D721Med (cell line): ENCODE measurements around the gene RIPOR1.

Experiments
- DNase-seq: peaks from one replicate; pipeline ENCODE4 v3.0.0; 2011; ENCODE audit warnings: low spot score; ENCODE audit not compliant: insufficient read length
- FAIRE-seq: peaks from 2 replicates; lab custom pipeline; 2011; peaks lifted over from hg19 to GRCh38; lab: Jason Lieb, UNC
- CTCF ChIP-seq: IDR thresholded peaks from 2 replicates; pipeline ENCODE4 v1.5.1; 2012; ENCODE audit warnings: mild to moderate bottlenecking, control low read depth; ENCODE audit not compliant: insufficient read depth; ENCODE audit errors: missing control alignments

Gene RIPOR1

GRCh38 chr16:67551972-67552371 is 23.3 kb downstream of the RIPOR1 start:
- no peak for DNase-seq
- FAIRE-seq, result no peak
- TF ChIP-seq CTCF, result no peak

GRCh38 chr16:67552476-67552875 is 23.8 kb downstream of the RIPOR1 start:
- no peak for DNase-seq
- TF ChIP-seq CTCF, result no peak
- FAIRE-seq, result no peak

GRCh38 chr16:67555795-67556212 is 27.2 kb downstream of the RIPOR1 start:
- DNase-seq, result no peak
- TF ChIP-seq CTCF, result no peak
- FAIRE-seq, result no peak

- no peak for TF ChIP-seq CTCF
- DNase-seq (no peak), FAIRE-seq (no peak)
Observed at GRCh38 chr16:67558859-67559258, 30.2 kb downstream of the RIPOR1 start.

- FAIRE-seq (no peak), DNase-seq (no peak)
- no peak for TF ChIP-seq CTCF
Observed at GRCh38 chr16:67560827-67561342, 32.3 kb downstream of the RIPOR1 start.

GRCh38 chr16:67561501-67561823 is 32.8 kb downstream of the RIPOR1 start:
- FAIRE-seq, result no peak
- TF ChIP-seq CTCF, result no peak

GRCh38 chr16:67561824-67562525 is 33.3 kb downstream of the RIPOR1 start:
- TF ChIP-seq CTCF, result no peak
- DNase-seq (no peak), FAIRE-seq (no peak)

More at GRCh38 chr16:67561501-67561823, 32.8 kb downstream of the RIPOR1 start:
- no peak for DNase-seq
